Osteoblast (primary cell): ENCODE data around the gene YOD1. TPM values are rescaled to one million over a fixed set of nuclear protein-coding genes. Genes with fewer than 3 reads are reported as not detected.
A peak's percentile ranks its signal among the peaks of the same experiment; 100 is the strongest.

Source experiments
- DNase-seq: peaks from one replicate; pipeline ENCODE4 v3.0.0; 2011; ENCODE audit warnings: low spot score, mixed read lengths; ENCODE audit not compliant: insufficient read length; ENCODE audit errors: missing footprints
- H2AFZ ChIP-seq: 2 replicates; pipeline ENCODE4 v1.6.0; 2011; ENCODE audit warnings: mild to moderate bottlenecking, low read length
- H3K27ac ChIP-seq: 2 replicates; pipeline ENCODE4 v1.5.1; 2011; ENCODE audit warnings: mild to moderate bottlenecking, low read depth, low read length, moderate library complexity
- H3K27me3 ChIP-seq: 2 replicates; pipeline ENCODE4 v1.6.0; 2012; ENCODE audit warnings: mild to moderate bottlenecking, control low read depth, inconsistent platforms, low read length, moderate library complexity; ENCODE audit not compliant: insufficient read depth
- H3K36me3 ChIP-seq: 2 replicates; pipeline ENCODE4 v1.5.1; 2011; ENCODE audit warnings: mild to moderate bottlenecking, low read length, control low read depth, moderate library complexity; ENCODE audit not compliant: insufficient read depth
- H3K4me1 ChIP-seq: 2 replicates; pipeline ENCODE4 v1.5.1; 2011; ENCODE audit warnings: mild to moderate bottlenecking, low read length, control low read depth, moderate library complexity; ENCODE audit not compliant: insufficient read depth
- H3K4me2 ChIP-seq: 2 replicates; pipeline ENCODE4 v1.6.0; 2011; ENCODE audit warnings: mild to moderate bottlenecking, low read length; ENCODE audit not compliant: insufficient read depth
- H3K4me3 ChIP-seq: fragments of 200-600 bp; sonication (generic); 3 replicates; pipeline ENCODE4 v1.5.1; 2012; ENCODE audit warnings: mild to moderate bottlenecking, low read length, inconsistent platforms; ENCODE audit not compliant: insufficient read depth
- H3K79me2 ChIP-seq: 2 replicates; pipeline ENCODE4 v1.6.0; 2012; ENCODE audit warnings: mild to moderate bottlenecking, low read length, control low read depth, inconsistent platforms; ENCODE audit not compliant: insufficient read depth
- H3K9me3 ChIP-seq: 2 replicates; pipeline ENCODE4 v1.5.1; 2011; ENCODE audit warnings: low read depth, low read length, control low read depth
- H4K20me1 ChIP-seq: 2 replicates; pipeline ENCODE4 v1.6.0; 2012; ENCODE audit warnings: mild to moderate bottlenecking, low read length, control low read depth; ENCODE audit not compliant: insufficient read depth
- total RNA-seq: library from RNA; depleted of rRNA; stranded (reverse); fragments of >200 nt; gene quantifications from 2 replicates; pipeline ENCODE4 v1.2.3, GENCODE V29; 2012
- TF ChIP-seq, protein P1 (sequence below): IDR thresholded peaks from 2 replicates; pipeline ENCODE4 v1.5.1; 2011; ENCODE audit warnings: mild to moderate bottlenecking, low read depth, low read length, moderate library complexity; ENCODE audit errors: extremely low read depth

Gene YOD1
- total RNA-seq, 1 donor: 8.3 TPM

DNA sequence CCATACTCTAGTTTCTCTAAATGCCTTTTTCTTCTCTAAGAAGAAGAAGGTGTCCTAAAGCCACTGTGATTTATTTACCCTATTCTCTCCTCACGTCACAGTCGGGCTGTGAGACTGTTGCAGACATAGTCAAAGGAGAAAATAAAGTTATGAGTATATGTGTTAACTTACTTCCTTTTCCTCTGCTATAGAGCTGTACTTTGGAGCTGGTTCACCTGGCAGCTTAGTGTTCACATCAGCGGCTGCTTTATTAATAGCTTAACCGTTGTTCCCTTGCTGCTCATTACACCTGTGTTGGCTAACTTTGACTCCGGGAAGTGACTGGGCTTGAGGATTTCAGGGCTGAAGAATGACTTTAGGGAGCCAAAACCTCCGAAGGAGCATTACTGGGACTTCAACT, 5.7 kb upstream of the YOD1 start:
- Histone ChIP-seq H2AFZ (no peak overlapping the region), H4K20me1 (no peaks in the 10 kb centered on the region), H3K4me1 (peaks cover 16% of the 10 kb centered on the region), H3K36me3 (no peaks in the 10 kb centered on the region), H3K79me2 (no peaks in the 10 kb centered on the region), H3K4me3 (no peak overlapping the region), H3K9me3 (no peaks in the 10 kb centered on the region), H3K4me2 (no peak overlapping the region), H3K27ac (no peak overlapping the region), H3K27me3 (no peaks in the 10 kb centered on the region)
- TF ChIP-seq, protein P1, sequence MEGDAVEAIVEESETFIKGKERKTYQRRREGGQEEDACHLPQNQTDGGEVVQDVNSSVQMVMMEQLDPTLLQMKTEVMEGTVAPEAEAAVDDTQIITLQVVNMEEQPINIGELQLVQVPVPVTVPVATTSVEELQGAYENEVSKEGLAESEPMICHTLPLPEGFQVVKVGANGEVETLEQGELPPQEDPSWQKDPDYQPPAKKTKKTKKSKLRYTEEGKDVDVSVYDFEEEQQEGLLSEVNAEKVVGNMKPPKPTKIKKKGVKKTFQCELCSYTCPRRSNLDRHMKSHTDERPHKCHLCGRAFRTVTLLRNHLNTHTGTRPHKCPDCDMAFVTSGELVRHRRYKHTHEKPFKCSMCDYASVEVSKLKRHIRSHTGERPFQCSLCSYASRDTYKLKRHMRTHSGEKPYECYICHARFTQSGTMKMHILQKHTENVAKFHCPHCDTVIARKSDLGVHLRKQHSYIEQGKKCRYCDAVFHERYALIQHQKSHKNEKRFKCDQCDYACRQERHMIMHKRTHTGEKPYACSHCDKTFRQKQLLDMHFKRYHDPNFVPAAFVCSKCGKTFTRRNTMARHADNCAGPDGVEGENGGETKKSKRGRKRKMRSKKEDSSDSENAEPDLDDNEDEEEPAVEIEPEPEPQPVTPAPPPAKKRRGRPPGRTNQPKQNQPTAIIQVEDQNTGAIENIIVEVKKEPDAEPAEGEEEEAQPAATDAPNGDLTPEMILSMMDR: no peak
- no peak for DNase-seq

DNA sequence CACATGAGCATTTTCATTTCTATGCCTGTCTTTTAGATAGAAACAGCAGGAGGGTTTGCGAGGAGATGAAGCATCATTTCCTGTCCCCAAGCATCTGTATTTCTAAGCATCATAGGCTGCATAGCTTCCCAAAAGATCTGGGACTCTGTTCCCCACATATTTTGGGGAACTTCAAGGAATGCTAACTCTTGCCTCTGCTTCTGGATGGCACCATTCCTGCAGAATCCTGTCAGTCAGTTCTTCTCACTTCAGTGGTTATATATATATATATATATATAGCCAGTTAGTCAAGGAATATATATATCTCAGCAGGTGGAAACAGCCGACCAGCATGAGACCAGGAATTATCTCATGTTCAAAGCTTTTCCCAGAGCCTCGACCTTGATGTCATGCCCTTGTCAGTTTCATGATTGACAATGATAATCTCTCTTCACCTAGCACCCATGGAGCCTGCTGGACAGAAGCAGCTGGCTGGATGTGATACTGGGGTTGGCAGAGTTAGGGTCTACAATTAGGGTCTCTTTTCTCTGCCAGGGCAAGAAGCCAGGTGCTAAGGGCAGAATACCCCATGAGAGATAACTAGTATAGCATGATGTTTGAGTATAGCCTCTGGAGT, 4.5 kb upstream of the YOD1 start:
- no peaks in the 10 kb centered on the region for H3K27me3 ChIP-seq
- H3K4me2 ChIP-seq: no peak overlapping the region
- no peaks in the 10 kb centered on the region for H4K20me1 ChIP-seq
- H3K4me1 ChIP-seq: peaks cover 23% of the 10 kb centered on the region
- no peak overlapping the region for H3K27ac ChIP-seq
- no peak overlapping the region for H2AFZ ChIP-seq
- peaks cover 3% of the 10 kb centered on the region for H3K79me2 ChIP-seq
- TF ChIP-seq, protein P1: no peak
- DNase-seq: no peak
- no peak overlapping the region for H3K4me3 ChIP-seq
- no peaks in the 10 kb centered on the region for H3K9me3 ChIP-seq
- no peaks in the 10 kb centered on the region for H3K36me3 ChIP-seq

DNA sequence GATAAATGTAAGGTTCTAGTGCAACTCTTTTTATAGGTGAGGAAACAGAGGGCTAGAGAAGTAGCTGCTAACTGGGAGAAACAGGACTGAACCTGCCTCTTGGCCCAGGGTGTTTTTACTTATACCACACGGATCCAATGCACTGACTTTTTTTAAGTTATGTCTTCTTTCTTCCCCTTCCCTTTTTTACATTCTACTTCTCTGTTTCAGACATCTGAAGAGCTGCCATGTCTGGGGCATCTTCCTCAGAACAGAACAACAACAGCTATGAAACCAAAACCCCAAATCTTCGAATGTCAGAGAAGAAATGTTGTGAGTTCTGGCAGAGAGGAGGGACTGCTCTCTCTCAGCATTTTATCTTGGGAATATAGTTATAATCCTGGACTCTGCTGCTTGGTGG, 3.5 kb upstream of the YOD1 start:
- DNase-seq: no peak
- no peak overlapping the region for H2AFZ ChIP-seq
- H3K9me3 ChIP-seq: no peaks in the 10 kb centered on the region
- TF ChIP-seq, protein P1: no peak
- no peak overlapping the region for H3K4me3 ChIP-seq
- no peaks in the 10 kb centered on the region for H3K27me3 ChIP-seq
- H3K4me1 ChIP-seq: peaks cover 26% of the 10 kb centered on the region
- peaks cover 13% of the 10 kb centered on the region for H3K79me2 ChIP-seq
- H3K4me2 ChIP-seq: no peak overlapping the region
- peaks cover 4% of the 10 kb centered on the region for H4K20me1 ChIP-seq
- no peak overlapping the region for H3K27ac ChIP-seq
- H3K36me3 ChIP-seq: peaks cover 1% of the 10 kb centered on the region

DNA sequence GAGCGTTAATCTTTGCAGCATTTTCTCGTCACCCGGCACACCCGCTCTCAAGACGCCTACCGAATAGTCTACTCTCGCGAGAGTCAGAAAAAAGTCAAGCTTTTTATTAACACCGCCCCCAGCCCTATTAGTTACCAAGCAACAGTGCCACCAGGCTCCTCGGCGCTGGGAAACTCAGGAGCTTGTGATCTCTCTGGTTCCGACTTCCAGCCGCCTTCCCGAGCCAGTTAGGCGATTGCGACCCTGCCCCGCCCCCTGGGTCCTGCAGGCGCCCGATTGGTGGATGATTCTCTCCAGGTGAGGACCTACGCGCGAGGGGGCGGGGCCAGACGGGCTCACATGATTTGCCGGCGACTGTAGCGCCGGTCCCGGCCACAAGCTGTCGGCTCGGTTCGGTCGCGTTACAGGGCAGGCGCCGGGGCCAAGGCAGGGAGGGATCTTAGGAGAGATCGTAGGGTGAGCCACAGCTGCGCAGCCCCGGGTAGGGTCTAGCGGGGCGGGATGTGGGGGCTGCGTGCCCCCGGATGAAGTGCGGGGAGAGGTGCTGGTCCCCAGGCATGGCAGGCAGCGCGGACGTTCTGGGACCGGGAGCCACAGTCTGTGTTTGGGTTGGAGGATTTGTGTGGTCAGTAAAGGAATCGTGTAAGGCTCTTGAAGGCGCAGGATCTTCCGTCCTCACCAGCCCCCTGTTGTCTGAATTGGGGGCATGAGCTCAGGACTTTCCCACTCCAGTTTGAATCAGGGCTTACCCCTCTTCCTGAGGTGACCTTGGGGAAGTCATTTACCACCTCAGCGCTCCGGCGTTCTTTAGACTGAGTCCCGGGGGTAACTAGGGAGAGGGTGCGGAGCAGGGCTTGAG, 2.1 kb upstream of the YOD1 start, which contains the start of gene PFKFB2:
PFKFB2 (plus strand) TSS at position 365 of the 859 bp plus-strand sequence. CDS start 1,443 bp downstream, outside the sequence.
- Histone ChIP-seq H3K9me3 (no peaks in the 10 kb centered on the region), H3K27me3 (no peaks in the 10 kb centered on the region), H4K20me1 (peaks cover 11% of the 10 kb centered on the region), H3K27ac (peak within 1 kb of the TSS; percentile 95), H3K4me3 (peak within 1 kb of the TSS; percentile 89), H2AFZ (peak within 1 kb of the TSS; percentile 98), H3K4me1 (peaks cover 31% of the 10 kb centered on the region), H3K36me3 (peaks cover 15% of the 10 kb centered on the region), H3K79me2 (peaks cover 26% of the 10 kb centered on the region), H3K4me2 (peak within 1 kb of the TSS; percentile 95)
- DNase-seq: peak; percentile 95
- TF ChIP-seq, protein P1: peak; percentile 6
